Endodermal cell (in vitro differentiated cells): ENCODE results near the gene DNMT3A. TPM values are rescaled to one million over a fixed set of nuclear protein-coding genes. Genes with fewer than 3 reads are reported as not detected.

ENCODE experiments used
- DNase-seq: peaks from one replicate; pipeline ENCODE4 v3.0.0-alpha.2; 2017
- H3K27ac ChIP-seq: 2 replicates; pipeline ENCODE4 v1.5.1; 2013; ENCODE audit warnings: mild to moderate bottlenecking, low read depth, low read length, moderate library complexity
- H3K27me3 ChIP-seq: 2 replicates; pipeline ENCODE4 v1.6.1; 2013; ENCODE audit warnings: mild to moderate bottlenecking, low read length, moderate library complexity; ENCODE audit not compliant: insufficient read depth, control insufficient read depth, poor library complexity, severe bottlenecking
- H3K36me3 ChIP-seq: 2 replicates; pipeline ENCODE4 v1.7.0; 2013; ENCODE audit warnings: mild to moderate bottlenecking, low read length, moderate library complexity; ENCODE audit not compliant: control insufficient read depth, insufficient read depth
- H3K4me1 ChIP-seq: one replicate; pipeline ENCODE4 v1.7.0; 2013; ENCODE audit warnings: low read length; ENCODE audit not compliant: control insufficient read depth, insufficient read depth
- H3K4me3 ChIP-seq: 2 replicates; pipeline ENCODE4 v1.5.1; 2013; ENCODE audit warnings: mild to moderate bottlenecking, low read length, moderate library complexity
- H3K9ac ChIP-seq: 2 replicates; pipeline ENCODE4 v1.6.1; 2013; ENCODE audit warnings: mild to moderate bottlenecking, low read length, moderate library complexity; ENCODE audit not compliant: poor library complexity, severe bottlenecking; ENCODE audit errors: extremely low read depth
- H3K9me3 ChIP-seq: 2 replicates; pipeline ENCODE4 v1.6.1; 2013; ENCODE audit warnings: mild to moderate bottlenecking, low read length, moderate library complexity; ENCODE audit not compliant: control insufficient read depth
- H3K27ac Mint-ChIP-seq: 2 replicates; pipeline ENCODE4 v1.8.0; 2020; ENCODE audit warnings: mixed read lengths
- H3K27me3 Mint-ChIP-seq: 2 replicates; pipeline ENCODE4 v1.8.0; 2021; ENCODE audit warnings: mild to moderate bottlenecking, mixed read lengths; ENCODE audit not compliant: insufficient read depth
- H3K36me3 Mint-ChIP-seq: 2 replicates; pipeline ENCODE4 v1.8.0; 2020; ENCODE audit warnings: low read depth, mixed read lengths
- H3K4me1 Mint-ChIP-seq: 2 replicates; pipeline ENCODE4 v1.8.0; 2020; ENCODE audit warnings: mixed read lengths
- H3K4me3 Mint-ChIP-seq: 2 replicates; pipeline ENCODE4 v1.8.0; 2020; ENCODE audit warnings: mild to moderate bottlenecking, moderate library complexity, mixed read lengths
- H3K9me3 Mint-ChIP-seq: 2 replicates; pipeline ENCODE4 v1.8.0; 2020; ENCODE audit warnings: mild to moderate bottlenecking, mixed read lengths
- WGBS, 2 experiments: methylation state at CpG; one replicate each; pipeline versions ENCODE4 v1.1.5 to v1.1.7; 2013; ENCODE audit warnings: missing lambda C conversion rate in 2 of 2, mixed read lengths in 1 of 2; ENCODE audit not compliant: insufficient coverage in 1 of 2, insufficient read length in 1 of 2; 5-methylcytosine and 5-hydroxymethylcytosine counted together
- total RNA-seq, 2 donors: library from RNA; stranded (reverse); fragmentation: NEBNext Ultra II Directional in 1 of 2; extraction: Animal tissue kit (Norgen Biotek cat#: 25700) in 1 of 2; gene quantifications; 2 replicates in 1 of 2; 3 replicates in 1 of 2; pipeline ENCODE4 v1.2.1, GENCODE V29; 2021
- TF ChIP-seq, protein P1 (sequence below): fragments of 200-600 bp; sonication (generic); conservative IDR thresholded peaks from 2 replicates; pipeline ENCODE4 v1.5.0; 2021; ENCODE audit warnings: antibody characterized with exemption, mild to moderate bottlenecking

Gene DNMT3A
- total RNA-seq, 2 donors from 2014 or later, result 124 to 139 TPM

DNA sequence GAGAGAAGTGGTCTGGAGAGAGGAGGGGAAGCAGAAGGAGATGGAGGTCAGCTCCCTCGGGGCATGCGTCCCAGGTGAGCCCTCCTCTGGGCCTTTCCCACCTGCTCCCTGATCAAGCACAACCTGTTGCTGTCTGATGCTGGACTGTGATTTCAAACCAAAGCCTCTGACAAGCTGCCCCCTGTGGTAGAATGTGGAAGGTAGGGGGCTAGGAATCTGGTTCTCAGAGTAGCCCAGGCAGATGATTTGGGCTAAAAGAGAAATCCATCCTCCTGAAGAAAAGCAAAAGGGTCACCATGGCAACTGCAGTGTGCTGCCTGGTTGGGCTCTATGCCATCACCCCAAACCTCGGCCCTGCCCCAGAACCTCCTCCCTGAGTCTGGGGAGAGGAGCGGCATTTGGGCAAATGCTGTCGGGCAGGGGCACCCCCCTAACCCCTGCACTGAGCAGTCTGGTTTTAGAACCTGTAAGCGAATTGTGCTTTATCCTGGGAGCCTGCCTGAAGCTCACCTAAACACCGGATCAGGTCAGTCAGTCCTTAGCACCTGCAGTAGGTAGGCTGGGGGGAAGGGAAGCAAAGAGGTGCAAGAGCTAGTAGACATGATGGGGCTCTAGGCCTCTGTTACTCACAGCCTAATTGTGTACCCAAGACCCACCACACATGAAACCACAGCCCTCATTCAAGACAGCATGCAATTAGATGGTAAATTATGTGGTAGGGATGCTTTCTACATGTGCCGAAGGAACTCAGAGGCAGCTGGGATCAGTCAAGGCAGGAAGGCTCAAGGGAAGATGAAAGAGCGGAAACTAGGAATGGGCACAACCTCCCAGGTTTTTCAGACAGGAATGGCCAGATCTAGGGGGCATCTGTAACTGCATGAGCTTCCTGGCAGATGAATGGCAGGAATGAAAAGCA is 83.5 kb downstream of the DNMT3A start:
- DNase-seq, result peak; percentile 79
- Mint-ChIP-seq H3K36me3 (peaks cover 6% of the 10 kb centered on the region), H3K9me3 (no peaks in the 10 kb centered on the region), H3K27ac (no peak overlapping the region), H3K27me3 (no peaks in the 10 kb centered on the region), H3K4me1 (peaks cover 74% of the 10 kb centered on the region), H3K4me3 (no peak overlapping the region)
- no peaks in the 10 kb centered on the region for H3K9me3 ChIP-seq
- H3K27ac ChIP-seq, result peak overlapping the region; percentile 6
- H3K36me3 ChIP-seq, result no peaks in the 10 kb centered on the region
- WGBS, 2 experiments, result 86 to 91% methylated on average over 6 to 9 of the region's 9 CpGs
- peaks cover 35% of the 10 kb centered on the region for H3K4me1 ChIP-seq
- H3K4me3 ChIP-seq, result no peak overlapping the region
- TF ChIP-seq, protein P1, sequence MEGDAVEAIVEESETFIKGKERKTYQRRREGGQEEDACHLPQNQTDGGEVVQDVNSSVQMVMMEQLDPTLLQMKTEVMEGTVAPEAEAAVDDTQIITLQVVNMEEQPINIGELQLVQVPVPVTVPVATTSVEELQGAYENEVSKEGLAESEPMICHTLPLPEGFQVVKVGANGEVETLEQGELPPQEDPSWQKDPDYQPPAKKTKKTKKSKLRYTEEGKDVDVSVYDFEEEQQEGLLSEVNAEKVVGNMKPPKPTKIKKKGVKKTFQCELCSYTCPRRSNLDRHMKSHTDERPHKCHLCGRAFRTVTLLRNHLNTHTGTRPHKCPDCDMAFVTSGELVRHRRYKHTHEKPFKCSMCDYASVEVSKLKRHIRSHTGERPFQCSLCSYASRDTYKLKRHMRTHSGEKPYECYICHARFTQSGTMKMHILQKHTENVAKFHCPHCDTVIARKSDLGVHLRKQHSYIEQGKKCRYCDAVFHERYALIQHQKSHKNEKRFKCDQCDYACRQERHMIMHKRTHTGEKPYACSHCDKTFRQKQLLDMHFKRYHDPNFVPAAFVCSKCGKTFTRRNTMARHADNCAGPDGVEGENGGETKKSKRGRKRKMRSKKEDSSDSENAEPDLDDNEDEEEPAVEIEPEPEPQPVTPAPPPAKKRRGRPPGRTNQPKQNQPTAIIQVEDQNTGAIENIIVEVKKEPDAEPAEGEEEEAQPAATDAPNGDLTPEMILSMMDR, result peak; percentile 61
- no peaks in the 10 kb centered on the region for H3K27me3 ChIP-seq
- H3K9ac ChIP-seq, result no peak overlapping the region

DNA sequence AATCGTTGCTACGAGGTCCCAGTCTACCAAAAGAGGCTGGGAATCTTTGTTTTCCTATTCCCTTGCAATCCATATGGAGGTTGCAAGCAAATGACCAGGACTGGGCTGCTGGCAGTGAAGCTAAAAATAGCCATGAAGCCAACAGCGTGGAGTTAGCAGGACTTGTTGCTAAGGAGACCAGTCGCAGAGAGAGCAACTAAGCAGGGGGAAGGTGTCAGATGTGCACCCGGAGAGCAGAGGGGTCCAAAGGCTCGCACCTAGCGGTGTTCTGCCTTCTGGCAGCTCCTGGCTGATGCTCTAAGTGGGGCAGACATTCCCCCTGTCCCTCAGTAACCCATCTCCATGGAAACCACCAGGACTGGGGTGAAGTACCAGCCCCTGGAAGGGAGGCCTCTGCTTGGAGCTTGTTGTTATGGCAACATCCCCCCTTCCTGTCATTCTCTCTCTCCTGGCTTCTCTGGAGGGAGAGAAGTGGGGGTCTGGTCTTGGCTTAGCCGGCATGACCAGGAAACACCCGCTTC is 84.6 kb downstream of the DNMT3A start:
- peaks cover 7% of the 10 kb centered on the region for H3K36me3 Mint-ChIP-seq
- TF ChIP-seq, protein P1, result no peak
- WGBS, 2 experiments, result 63 to 70% methylated on average over 8 to 9 of the region's 9 CpGs
- no peak overlapping the region for H3K9ac ChIP-seq
- H3K4me3 ChIP-seq, result peak overlapping the region; percentile 3
- H3K36me3 ChIP-seq, result no peaks in the 10 kb centered on the region
- no peak overlapping the region for H3K27ac Mint-ChIP-seq
- H3K27ac ChIP-seq, result peak overlapping the region; percentile 6
- peaks cover 40% of the 10 kb centered on the region for H3K4me1 ChIP-seq
- H3K27me3 Mint-ChIP-seq, result no peaks in the 10 kb centered on the region
- H3K4me1 Mint-ChIP-seq, result peaks cover 71% of the 10 kb centered on the region
- no peak overlapping the region for H3K4me3 Mint-ChIP-seq
- no peak for DNase-seq
- H3K9me3 Mint-ChIP-seq, result no peaks in the 10 kb centered on the region
- no peaks in the 10 kb centered on the region for H3K27me3 ChIP-seq
- no peaks in the 10 kb centered on the region for H3K9me3 ChIP-seq

DNA sequence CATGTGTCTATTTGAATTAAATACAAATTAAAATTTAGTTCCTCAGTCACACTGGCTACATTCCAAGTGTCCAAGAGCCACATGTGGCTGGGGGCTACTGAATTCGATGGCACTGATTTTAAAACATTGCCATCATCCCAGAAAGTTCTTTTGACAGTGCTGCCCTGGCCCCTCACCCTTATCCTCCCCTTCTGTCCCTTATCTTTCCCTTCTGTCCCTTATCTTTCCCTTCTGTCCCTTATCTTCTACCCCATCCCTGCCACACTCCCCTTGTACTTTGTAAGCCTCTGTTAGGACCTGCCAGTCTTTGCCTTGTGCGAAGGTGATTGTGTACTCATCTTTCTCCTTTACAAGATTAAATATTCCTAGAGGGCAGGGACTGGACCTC is 85.2 kb downstream of the DNMT3A start:
- no peak overlapping the region for H3K27ac Mint-ChIP-seq
- 64 to 75% methylated on average over 1 to 2 of the region's 2 CpGs for WGBS, 2 experiments
- TF ChIP-seq, protein P1, result no peak
- DNase-seq, result no peak
- Histone ChIP-seq H3K4me1 (peaks cover 40% of the 10 kb centered on the region), H3K4me3 (peak overlapping the region; percentile 3), H3K9ac (no peak overlapping the region), H3K27me3 (no peaks in the 10 kb centered on the region), H3K9me3 (no peaks in the 10 kb centered on the region), H3K36me3 (no peaks in the 10 kb centered on the region), H3K27ac (peak overlapping the region; percentile 6)
- H3K27me3 Mint-ChIP-seq, result no peaks in the 10 kb centered on the region
- H3K9me3 Mint-ChIP-seq, result no peaks in the 10 kb centered on the region
- no peak overlapping the region for H3K4me3 Mint-ChIP-seq
- H3K4me1 Mint-ChIP-seq, result peaks cover 68% of the 10 kb centered on the region
- peaks cover 7% of the 10 kb centered on the region for H3K36me3 Mint-ChIP-seq
